ENCODE data around the gene SH3GL2. TPM values are rescaled to one million over a fixed set of nuclear protein-coding genes. Genes with fewer than 3 reads are reported as not detected.

SH3GL2 gene
- total RNA-seq, 1 experiment from 2014 or later, result not detected

DNA sequence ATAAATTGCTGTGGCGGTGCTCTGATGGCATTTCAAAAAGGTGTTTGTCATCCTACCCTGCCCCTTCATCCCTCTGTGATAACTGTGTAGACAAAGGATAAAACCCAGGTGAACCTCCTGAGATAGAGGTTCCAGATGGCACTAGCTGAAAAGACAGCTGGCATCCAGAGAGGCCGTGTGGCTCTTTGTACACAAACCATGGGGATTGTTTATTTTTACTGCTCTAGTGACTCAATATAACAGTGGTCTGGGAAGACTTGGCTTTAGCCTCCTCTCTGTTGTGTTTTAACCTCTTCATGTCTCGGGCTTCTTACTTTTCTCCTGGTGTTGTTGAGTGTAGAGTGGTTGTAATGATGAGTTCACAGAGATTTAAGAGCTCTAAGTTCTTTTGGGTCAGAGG, 48.8 kb downstream of the SH3GL2 start:
- ChIA-PET POLR2A (no interaction called here), CTCF (no interaction called here)
- DNase-seq (ENCODE audit: low read depth, low spot score) (no peak), ATAC-seq (no peak)
- Histone ChIP-seq H3K27ac (ENCODE audit: low read length) (no peak overlapping the region), H3K4me3 (ENCODE audit: low read depth in 2 of 2, low read length in 2 of 2) (no peak overlapping the region), H3K9me3 (ENCODE audit: control insufficient read depth, insufficient read depth, low read depth, low read length) (no peaks in the 10 kb centered on the region), H3K4me1 (ENCODE audit: control insufficient read depth, insufficient read depth, low read length) (no peaks in the 10 kb centered on the region), H3K27me3 (ENCODE audit: control insufficient read depth, insufficient read depth, low read length) (no peaks in the 10 kb centered on the region), H3K36me3 (ENCODE audit: control insufficient read depth, insufficient read depth, low read length) (no peaks in the 10 kb centered on the region)
- intact Hi-C loops (cut with micrococcal nuclease; ENCODE audit: unreplicated experiment) (no loop called here), in situ Hi-C loops (cut with HindIII; ENCODE audit: low pct_unique_long_range_greater_than_20kb, low sequenced_read_pairs) (no loop called here)
- TF ChIP-seq, protein P1, sequence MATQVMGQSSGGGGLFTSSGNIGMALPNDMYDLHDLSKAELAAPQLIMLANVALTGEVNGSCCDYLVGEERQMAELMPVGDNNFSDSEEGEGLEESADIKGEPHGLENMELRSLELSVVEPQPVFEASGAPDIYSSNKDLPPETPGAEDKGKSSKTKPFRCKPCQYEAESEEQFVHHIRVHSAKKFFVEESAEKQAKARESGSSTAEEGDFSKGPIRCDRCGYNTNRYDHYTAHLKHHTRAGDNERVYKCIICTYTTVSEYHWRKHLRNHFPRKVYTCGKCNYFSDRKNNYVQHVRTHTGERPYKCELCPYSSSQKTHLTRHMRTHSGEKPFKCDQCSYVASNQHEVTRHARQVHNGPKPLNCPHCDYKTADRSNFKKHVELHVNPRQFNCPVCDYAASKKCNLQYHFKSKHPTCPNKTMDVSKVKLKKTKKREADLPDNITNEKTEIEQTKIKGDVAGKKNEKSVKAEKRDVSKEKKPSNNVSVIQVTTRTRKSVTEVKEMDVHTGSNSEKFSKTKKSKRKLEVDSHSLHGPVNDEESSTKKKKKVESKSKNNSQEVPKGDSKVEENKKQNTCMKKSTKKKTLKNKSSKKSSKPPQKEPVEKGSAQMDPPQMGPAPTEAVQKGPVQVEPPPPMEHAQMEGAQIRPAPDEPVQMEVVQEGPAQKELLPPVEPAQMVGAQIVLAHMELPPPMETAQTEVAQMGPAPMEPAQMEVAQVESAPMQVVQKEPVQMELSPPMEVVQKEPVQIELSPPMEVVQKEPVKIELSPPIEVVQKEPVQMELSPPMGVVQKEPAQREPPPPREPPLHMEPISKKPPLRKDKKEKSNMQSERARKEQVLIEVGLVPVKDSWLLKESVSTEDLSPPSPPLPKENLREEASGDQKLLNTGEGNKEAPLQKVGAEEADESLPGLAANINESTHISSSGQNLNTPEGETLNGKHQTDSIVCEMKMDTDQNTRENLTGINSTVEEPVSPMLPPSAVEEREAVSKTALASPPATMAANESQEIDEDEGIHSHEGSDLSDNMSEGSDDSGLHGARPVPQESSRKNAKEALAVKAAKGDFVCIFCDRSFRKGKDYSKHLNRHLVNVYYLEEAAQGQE (IDR thresholded peaks at IDR 0.05; ENCODE audit: insufficient read depth in 1 of 2, low read depth in 2 of 2, low read length in 1 of 2), result no peak
- TF ChIP-seq, protein P2, sequence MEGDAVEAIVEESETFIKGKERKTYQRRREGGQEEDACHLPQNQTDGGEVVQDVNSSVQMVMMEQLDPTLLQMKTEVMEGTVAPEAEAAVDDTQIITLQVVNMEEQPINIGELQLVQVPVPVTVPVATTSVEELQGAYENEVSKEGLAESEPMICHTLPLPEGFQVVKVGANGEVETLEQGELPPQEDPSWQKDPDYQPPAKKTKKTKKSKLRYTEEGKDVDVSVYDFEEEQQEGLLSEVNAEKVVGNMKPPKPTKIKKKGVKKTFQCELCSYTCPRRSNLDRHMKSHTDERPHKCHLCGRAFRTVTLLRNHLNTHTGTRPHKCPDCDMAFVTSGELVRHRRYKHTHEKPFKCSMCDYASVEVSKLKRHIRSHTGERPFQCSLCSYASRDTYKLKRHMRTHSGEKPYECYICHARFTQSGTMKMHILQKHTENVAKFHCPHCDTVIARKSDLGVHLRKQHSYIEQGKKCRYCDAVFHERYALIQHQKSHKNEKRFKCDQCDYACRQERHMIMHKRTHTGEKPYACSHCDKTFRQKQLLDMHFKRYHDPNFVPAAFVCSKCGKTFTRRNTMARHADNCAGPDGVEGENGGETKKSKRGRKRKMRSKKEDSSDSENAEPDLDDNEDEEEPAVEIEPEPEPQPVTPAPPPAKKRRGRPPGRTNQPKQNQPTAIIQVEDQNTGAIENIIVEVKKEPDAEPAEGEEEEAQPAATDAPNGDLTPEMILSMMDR (IDR thresholded peaks at IDR 0.05), result no peak
- TF ChIP-seq POLR2AphosphoS5 (IDR thresholded peaks at IDR 0.05; ENCODE audit: low read depth, low read length), result no peak
- TF ChIP-seq TCF7L2 (IDR thresholded peaks at IDR 0.05; ENCODE audit: low read depth, low read length), result no peak
- TF ChIP-seq SIN3A (IDR thresholded peaks at IDR 0.05; ENCODE audit: borderline replicate concordance, insufficient read depth, low read depth, low read length), result no peak
- BruUV-seq (replicated peaks), result no TSS peak

DNA sequence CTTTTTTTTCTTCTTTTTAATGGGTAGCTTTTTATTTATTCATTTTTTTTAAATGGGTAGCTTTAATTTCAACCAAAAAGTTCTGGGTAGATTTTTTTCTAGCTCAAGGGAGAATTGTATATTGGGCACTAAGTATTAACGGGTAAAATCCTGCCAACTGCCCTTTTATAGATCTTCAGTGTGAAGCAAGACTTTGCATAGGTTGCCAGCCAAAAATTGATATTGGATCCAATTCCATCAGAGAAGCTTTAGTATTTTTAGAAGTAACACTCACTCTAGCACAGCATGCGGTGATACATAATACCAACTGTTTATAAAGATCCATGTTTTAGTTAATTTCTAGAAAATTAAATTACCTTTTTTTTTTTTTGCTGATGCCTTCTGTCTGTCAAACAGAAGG, 49.8 kb downstream of the SH3GL2 start:
- no peaks in the 10 kb centered on the region for H3K36me3 ChIP-seq (ENCODE audit: control insufficient read depth, insufficient read depth, low read length)
- no peaks in the 10 kb centered on the region for H3K9me3 ChIP-seq (ENCODE audit: control insufficient read depth, insufficient read depth, low read depth, low read length)
- no peaks in the 10 kb centered on the region for H3K27me3 ChIP-seq (ENCODE audit: control insufficient read depth, insufficient read depth, low read length)
- intact Hi-C loops (cut with micrococcal nuclease; ENCODE audit: unreplicated experiment), result no loop called here
- no peaks in the 10 kb centered on the region for H3K4me1 ChIP-seq (ENCODE audit: control insufficient read depth, insufficient read depth, low read length)
- no TSS peak for BruUV-seq (replicated peaks)
- ChIA-PET CTCF (no interaction called here), POLR2A (no interaction called here)
- DNase-seq (ENCODE audit: low read depth, low spot score) (no peak), ATAC-seq (no peak)
- no peak for TF ChIP-seq TCF7L2 (IDR thresholded peaks at IDR 0.05; ENCODE audit: low read depth, low read length)
- TF ChIP-seq, protein P2 (IDR thresholded peaks at IDR 0.05), result no peak
- TF ChIP-seq POLR2AphosphoS5 (IDR thresholded peaks at IDR 0.05; ENCODE audit: low read depth, low read length), result no peak
- H3K4me3 ChIP-seq (ENCODE audit: low read depth in 2 of 2, low read length in 2 of 2), result no peak overlapping the region
- H3K27ac ChIP-seq (ENCODE audit: low read length), result no peak overlapping the region
- in situ Hi-C loops (cut with HindIII; ENCODE audit: low pct_unique_long_range_greater_than_20kb, low sequenced_read_pairs), result no loop called here

All from Panc1 (cell line).